Neural progenitor cell (in vitro differentiated cells): ENCODE results near the gene GOLT1B. TPM values are rescaled to one million over a fixed set of nuclear protein-coding genes. Genes with fewer than 3 reads are reported as not detected.

ENCODE experiments used
- DNase-seq: peaks from one replicate; pipeline ENCODE4 v3.0.0-alpha.2; 2016; ENCODE audit warnings: low spot score
- H2AFZ ChIP-seq: fragments of 200-600 bp; sonication (generic); replicated peaks from 2 replicates; pipeline ENCODE4 v1.6.1; 2016; ENCODE audit warnings: antibody characterized with exemption
- H3F3A ChIP-seq: fragments of 200-600 bp; sonication (generic); 2 replicates; pipeline ENCODE4 v1.6.1; 2016; ENCODE audit warnings: antibody characterized with exemption, low read depth
- H3K27ac ChIP-seq: fragments of 200-600 bp; sonication (generic); 2 replicates; pipeline ENCODE4 v1.5.1; 2016; ENCODE audit warnings: mild to moderate bottlenecking
- H3K27me3 ChIP-seq: fragments of 200-600 bp; sonication (generic); 2 replicates; pipeline ENCODE4 v1.6.1; 2016; ENCODE audit warnings: mild to moderate bottlenecking, moderate library complexity
- H3K36me3 ChIP-seq: fragments of 200-600 bp; sonication (generic); 2 replicates; pipeline ENCODE4 v1.5.1; 2016
- H3K4me1 ChIP-seq: fragments of 200-600 bp; sonication (generic); 2 replicates; pipeline ENCODE4 v1.6.1; 2016; ENCODE audit warnings: mixed run types
- H3K4me2 ChIP-seq: fragments of 200-600 bp; sonication (generic); 2 replicates; pipeline ENCODE4 v1.6.1; 2016
- H3K4me3 ChIP-seq: fragments of 200-600 bp; sonication (generic); 2 replicates; pipeline ENCODE4 v1.5.1; 2016
- H3K79me2 ChIP-seq: fragments of 200-600 bp; sonication (generic); 2 replicates; pipeline ENCODE4 v1.6.1; 2016; ENCODE audit warnings: low read depth
- H3K9ac ChIP-seq: fragments of 200-600 bp; sonication (generic); 2 replicates; pipeline ENCODE4 v1.6.1; 2016
- H3K9me3 ChIP-seq: fragments of 200-600 bp; sonication (generic); 2 replicates; pipeline ENCODE4 v1.5.1; 2016; ENCODE audit warnings: low read depth
- H4K20me1 ChIP-seq: fragments of 200-600 bp; sonication (generic); 2 replicates; pipeline ENCODE4 v1.6.1; 2016; ENCODE audit warnings: low read depth
- H3K27ac Mint-ChIP-seq: 3 replicates; pipeline ENCODE4 v1.8.0; 2021; ENCODE audit warnings: mixed read lengths
- H3K27me3 Mint-ChIP-seq: 2 replicates; pipeline ENCODE4 v1.8.0; 2022; ENCODE audit warnings: low read depth, mild to moderate bottlenecking, inconsistent platforms, moderate library complexity, mixed read lengths; ENCODE audit not compliant: insufficient read depth
- H3K36me3 Mint-ChIP-seq: 3 replicates; pipeline ENCODE4 v1.8.0; 2021; ENCODE audit warnings: mixed read lengths
- H3K4me1 Mint-ChIP-seq: 3 replicates; pipeline ENCODE4 v1.8.0; 2021; ENCODE audit warnings: mixed read lengths
- H3K4me3 Mint-ChIP-seq: 3 replicates; pipeline ENCODE4 v1.8.0; 2021; ENCODE audit warnings: mild to moderate bottlenecking, moderate library complexity, mixed read lengths
- H3K9me3 Mint-ChIP-seq: 3 replicates; pipeline ENCODE4 v1.8.0; 2020; ENCODE audit warnings: mixed read lengths
- CTCF ChIP-seq: fragments of 200-600 bp; sonication (generic); IDR thresholded peaks from 2 replicates; pipeline ENCODE4 v1.5.1; 2017; ENCODE audit warnings: antibody characterized with exemption, mild to moderate bottlenecking
- EZH2 ChIP-seq: fragments of 200-600 bp; sonication (generic); IDR thresholded peaks from 2 replicates; pipeline ENCODE4 v1.6.1; 2017; ENCODE audit warnings: antibody characterized with exemption, mild to moderate bottlenecking, moderate library complexity
- EZH2phosphoT487 ChIP-seq: fragments of 200-600 bp; sonication (generic); IDR thresholded peaks from 2 replicates; pipeline ENCODE4 v1.6.1; 2017; ENCODE audit warnings: antibody characterized with exemption
- total RNA-seq: library from RNA; depleted of rRNA; stranded (reverse); fragments of >200 nt; gene quantifications from 2 replicates; pipeline ENCODE4 v1.2.3, GENCODE V29; 2015; ENCODE audit warnings: low replicate concordance

The GOLT1B gene
- total RNA-seq, 1 donor from 2014 or later, result 85.4 TPM

DNA sequence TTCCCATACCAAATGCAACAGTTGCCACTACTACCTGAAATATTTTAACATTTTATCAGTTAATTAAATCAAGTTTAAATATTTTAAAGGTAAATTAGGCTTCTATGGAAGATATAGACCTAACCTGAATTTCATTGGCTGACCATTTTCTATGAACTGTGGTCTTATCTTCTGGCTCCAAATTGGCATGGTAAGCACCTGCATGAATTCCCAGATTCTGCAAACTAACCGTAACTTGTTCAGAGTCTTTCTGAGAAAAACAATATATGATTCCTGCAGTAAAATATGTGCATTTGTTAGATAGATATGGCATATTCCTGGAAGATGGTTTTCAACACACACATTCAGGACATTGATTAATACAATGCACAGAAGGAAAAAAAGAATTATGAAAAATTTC is 26.0 kb upstream of the GOLT1B start:
- no peaks in the 10 kb centered on the region for H3K4me1 Mint-ChIP-seq
- H4K20me1 ChIP-seq, result no peaks in the 10 kb centered on the region
- H3K27ac ChIP-seq, result no peak overlapping the region
- H3K4me3 ChIP-seq, result no peak overlapping the region
- H3K4me2 ChIP-seq, result no peak overlapping the region
- no peak for DNase-seq
- no peak for TF ChIP-seq EZH2phosphoT487
- no peak for TF ChIP-seq CTCF
- TF ChIP-seq EZH2, result no peak
- no peak overlapping the region for H3K4me3 Mint-ChIP-seq
- no peak overlapping the region for H2AFZ ChIP-seq
- no peaks in the 10 kb centered on the region for H3K27me3 Mint-ChIP-seq
- H3K79me2 ChIP-seq, result no peaks in the 10 kb centered on the region
- H3K4me1 ChIP-seq, result no peaks in the 10 kb centered on the region
- H3K27me3 ChIP-seq, result no peaks in the 10 kb centered on the region
- H3K9ac ChIP-seq, result no peak overlapping the region
- peaks cover 6% of the 10 kb centered on the region for H3K36me3 ChIP-seq
- H3K9me3 ChIP-seq, result no peaks in the 10 kb centered on the region
- no peak overlapping the region for H3K27ac Mint-ChIP-seq
- H3K9me3 Mint-ChIP-seq, result no peaks in the 10 kb centered on the region
- H3K36me3 Mint-ChIP-seq, result peaks cover 11% of the 10 kb centered on the region
- H3F3A ChIP-seq, result no peaks in the 10 kb centered on the region

DNA sequence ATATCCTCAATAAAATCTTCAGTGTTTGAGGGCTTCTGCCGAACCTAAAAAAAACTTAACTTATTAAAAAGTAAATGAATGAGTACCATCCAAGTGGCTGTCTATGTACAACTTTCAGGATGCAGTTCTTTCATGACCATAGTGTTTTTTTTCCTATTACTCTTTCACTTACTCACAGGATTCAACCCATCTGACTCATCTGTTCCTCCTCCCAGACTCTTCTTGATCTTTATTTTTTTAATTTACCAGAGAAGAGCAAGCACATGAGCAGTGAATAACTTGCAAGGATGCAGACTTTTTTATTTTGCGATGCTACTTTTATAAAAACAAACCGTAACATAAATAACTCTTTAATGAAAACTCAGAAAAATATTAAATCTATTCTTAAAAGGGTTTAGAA is 24.6 kb upstream of the GOLT1B start:
- H3K4me3 ChIP-seq, result no peak overlapping the region
- TF ChIP-seq EZH2phosphoT487 (no peak), EZH2 (no peak), CTCF (no peak)
- no peak overlapping the region for H2AFZ ChIP-seq
- H3K27ac Mint-ChIP-seq, result no peak overlapping the region
- H3K36me3 ChIP-seq, result peaks cover 6% of the 10 kb centered on the region
- no peak for DNase-seq
- no peaks in the 10 kb centered on the region for H3K4me1 ChIP-seq
- no peaks in the 10 kb centered on the region for H3K4me1 Mint-ChIP-seq
- H3K9ac ChIP-seq, result no peak overlapping the region
- H3K9me3 Mint-ChIP-seq, result no peaks in the 10 kb centered on the region
- H3K36me3 Mint-ChIP-seq, result peaks cover 9% of the 10 kb centered on the region
- H3K27ac ChIP-seq, result no peak overlapping the region
- H3K27me3 ChIP-seq, result no peaks in the 10 kb centered on the region
- no peak overlapping the region for H3K4me3 Mint-ChIP-seq
- no peak overlapping the region for H3K4me2 ChIP-seq
- H4K20me1 ChIP-seq, result no peaks in the 10 kb centered on the region
- no peaks in the 10 kb centered on the region for H3K27me3 Mint-ChIP-seq
- H3K79me2 ChIP-seq, result no peaks in the 10 kb centered on the region
- H3F3A ChIP-seq, result no peaks in the 10 kb centered on the region
- no peaks in the 10 kb centered on the region for H3K9me3 ChIP-seq

DNA sequence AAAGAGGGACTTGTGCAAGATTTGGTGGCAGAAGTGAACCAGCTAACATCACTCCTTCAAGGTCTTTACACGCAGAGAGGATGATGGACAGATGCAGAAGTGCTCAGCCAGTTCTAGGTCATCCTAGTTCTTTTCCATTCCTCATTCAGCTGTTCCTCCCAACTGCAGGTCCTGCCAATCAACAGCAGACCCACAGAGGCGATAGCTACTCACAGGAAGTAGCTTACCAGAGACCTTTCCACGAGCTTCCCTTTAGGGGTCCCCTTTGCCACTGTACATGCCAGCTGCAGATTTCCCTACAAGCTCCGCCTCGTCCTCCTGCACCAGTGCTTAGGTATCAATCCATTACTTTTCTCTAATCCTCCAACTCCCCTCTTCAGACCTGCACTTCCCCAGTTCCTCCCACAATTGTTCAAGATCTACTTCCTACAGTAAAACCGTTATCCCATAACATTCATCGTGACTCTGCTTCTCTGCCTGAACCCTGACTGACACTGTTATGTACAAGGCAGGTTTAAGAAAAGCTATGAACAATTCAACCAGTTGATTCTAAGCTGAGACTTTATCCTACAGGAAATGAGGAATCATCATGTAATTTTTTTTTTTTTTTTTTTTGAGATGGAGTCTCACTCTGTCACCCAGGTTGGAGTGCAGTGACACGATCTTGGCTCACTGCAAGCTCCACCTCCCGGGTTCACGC is 22.7 kb upstream of the GOLT1B start:
- no peaks in the 10 kb centered on the region for H3K27me3 ChIP-seq
- no peaks in the 10 kb centered on the region for H3K4me1 ChIP-seq
- Mint-ChIP-seq H3K36me3 (peaks cover 3% of the 10 kb centered on the region), H3K27me3 (no peaks in the 10 kb centered on the region), H3K4me3 (no peak overlapping the region), H3K9me3 (no peaks in the 10 kb centered on the region), H3K27ac (no peak overlapping the region), H3K4me1 (no peaks in the 10 kb centered on the region)
- H3F3A ChIP-seq, result no peaks in the 10 kb centered on the region
- H3K27ac ChIP-seq, result no peak overlapping the region
- no peaks in the 10 kb centered on the region for H3K79me2 ChIP-seq
- no peak overlapping the region for H3K4me3 ChIP-seq
- TF ChIP-seq CTCF (no peak), EZH2 (no peak), EZH2phosphoT487 (no peak)
- no peak overlapping the region for H3K4me2 ChIP-seq
- no peaks in the 10 kb centered on the region for H3K9me3 ChIP-seq
- no peak overlapping the region for H2AFZ ChIP-seq
- peaks cover 11% of the 10 kb centered on the region for H3K36me3 ChIP-seq
- H4K20me1 ChIP-seq, result no peaks in the 10 kb centered on the region
- no peak overlapping the region for H3K9ac ChIP-seq
- no peak for DNase-seq
